HuH-7.5 (cell line): ENCODE data around the gene FGF7.
"Not testable (repeated sequence)": the region's sequence is repeated elsewhere in the genome, so short reads cannot be mapped to it uniquely, and the experiment has no call there.

ENCODE experiments used
- DNase-seq: peaks from one replicate; pipeline ENCODE4 v3.0.0; 2011; ENCODE audit warnings: low spot score

FGF7 gene

DNA sequence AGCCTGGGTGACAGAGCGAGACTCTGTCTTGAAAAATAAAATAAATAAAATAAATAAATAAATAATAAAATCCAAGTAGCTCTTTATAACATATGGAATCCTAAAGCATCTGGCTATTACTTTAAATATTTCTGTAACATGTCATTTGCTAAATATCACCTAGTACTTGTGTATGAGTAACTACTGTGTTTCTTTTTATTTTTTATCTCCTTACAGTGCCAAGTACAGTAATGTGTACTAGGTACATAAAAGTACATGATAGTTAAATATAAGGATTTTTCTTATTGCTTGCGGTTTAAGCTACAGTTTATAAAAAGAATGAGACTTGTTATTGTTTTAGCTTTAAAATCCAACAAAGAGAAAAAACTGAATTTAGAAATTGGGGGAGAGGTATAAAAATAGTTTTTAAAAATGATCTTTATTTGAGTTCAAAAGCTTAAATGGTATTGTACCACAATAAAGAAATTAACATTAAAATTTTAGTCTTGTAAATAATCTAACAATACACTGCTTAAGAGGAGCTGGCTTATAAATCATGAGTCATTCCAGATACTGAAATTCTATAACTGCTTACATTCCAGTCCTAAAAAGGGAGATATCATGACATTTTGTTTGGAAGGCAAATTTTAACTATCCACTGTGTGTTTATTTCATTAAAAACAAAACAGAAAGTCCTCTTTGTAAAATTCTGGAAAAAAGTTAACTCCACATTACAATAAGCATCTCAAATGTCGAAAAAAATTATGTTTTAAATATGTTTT, 73.1 kb downstream of the FGF7 start:
- no peak for DNase-seq

DNA sequence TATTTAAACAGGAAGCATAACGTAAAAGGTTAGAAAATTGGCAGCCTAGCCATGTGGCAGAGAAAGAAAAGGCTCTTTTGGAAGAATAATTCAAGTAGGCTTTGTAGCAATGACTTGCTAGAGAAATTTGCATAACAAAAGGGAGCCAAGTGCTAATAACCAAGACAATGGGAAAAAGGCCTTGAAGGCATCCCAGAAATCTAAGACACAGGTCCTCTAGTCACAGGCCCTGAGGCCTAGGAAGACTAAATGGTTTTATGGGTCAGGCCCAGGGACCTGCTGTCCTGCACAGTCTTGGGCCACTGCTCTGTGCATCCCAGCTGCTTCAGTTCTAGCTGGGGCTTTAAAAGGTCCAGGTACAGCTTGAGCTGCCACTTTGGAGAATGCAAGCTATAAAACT, 78.5 kb downstream of the FGF7 start:
- DNase-seq, result no peak

DNA sequence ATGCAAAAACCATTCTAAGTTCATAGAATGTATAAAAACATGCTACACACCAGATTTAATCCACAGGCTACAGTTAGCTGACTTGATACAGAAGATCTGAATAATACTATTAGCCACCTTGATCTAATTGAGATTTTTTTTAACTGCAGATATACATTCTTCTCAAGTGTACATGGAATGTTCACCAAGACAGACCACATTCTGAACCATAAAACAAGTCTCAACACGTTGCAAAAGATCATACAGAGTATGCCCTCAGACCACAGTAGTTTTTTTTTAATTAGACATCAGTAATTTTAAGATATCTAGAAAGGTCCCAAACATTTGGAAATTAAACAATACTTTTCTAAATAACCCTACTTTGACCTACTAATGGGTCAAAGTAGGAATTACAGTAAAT, 83.3 kb downstream of the FGF7 start:
- DNase-seq, result no peak

DNA sequence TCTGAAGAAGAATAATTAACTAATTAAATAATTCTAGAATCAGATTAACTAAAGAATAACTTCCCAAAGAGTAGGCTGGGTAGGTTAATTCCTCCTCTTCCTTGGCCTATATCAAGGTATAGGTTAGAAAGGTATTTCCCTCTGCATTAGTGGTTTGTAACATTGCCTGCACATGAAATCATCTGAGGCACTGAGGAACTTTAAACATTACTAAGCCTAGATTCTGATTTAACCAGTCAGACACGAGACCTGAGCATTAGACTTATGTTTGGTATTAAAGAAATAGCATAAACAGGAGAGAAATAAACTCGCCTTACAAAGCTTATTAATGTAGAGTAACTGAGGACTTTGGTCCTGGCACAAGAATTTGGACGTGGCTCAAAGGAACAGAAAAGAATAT, 84.2 kb downstream of the FGF7 start:
- DNase-seq, result no peak

DNA sequence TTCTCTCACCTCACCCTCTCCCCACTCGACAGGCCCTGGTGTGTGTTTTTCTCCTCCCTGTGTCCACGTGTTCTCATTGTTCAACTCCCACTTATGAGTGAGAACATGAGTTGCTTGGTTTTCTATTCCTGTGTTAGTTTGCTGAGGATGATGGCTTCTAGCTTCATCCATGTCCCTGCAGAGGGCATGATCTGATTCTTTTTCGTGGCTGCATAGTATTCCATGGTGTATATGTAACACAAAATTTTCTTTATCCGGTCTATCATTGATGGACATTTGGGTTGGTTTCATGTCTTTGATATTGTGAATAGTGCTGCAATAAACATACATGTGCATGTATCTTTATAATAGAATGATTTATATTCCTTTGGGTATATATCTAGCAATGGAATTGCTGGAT, 89.7 kb downstream of the FGF7 start:
- DNase-seq, result not testable (repeated sequence)

DNA sequence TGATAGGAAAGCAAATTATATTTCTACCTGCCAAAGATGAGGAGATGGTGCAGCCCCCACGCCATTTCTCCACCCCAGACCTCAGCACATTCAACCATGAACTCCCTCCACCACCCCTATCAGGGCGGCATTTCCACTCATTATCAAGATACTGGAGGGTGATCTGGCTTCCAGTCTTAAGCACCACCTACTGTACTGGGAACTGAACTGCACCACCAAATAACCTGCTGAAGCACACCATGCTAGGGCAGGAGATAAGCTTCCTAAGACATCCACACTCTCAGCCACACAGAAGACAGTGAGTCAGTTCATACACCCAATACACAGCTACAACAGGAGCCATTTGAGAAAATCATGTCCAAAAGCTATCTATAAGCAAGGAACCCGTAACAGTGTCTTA, 98.8 kb downstream of the FGF7 start:
- no peak for DNase-seq

DNA sequence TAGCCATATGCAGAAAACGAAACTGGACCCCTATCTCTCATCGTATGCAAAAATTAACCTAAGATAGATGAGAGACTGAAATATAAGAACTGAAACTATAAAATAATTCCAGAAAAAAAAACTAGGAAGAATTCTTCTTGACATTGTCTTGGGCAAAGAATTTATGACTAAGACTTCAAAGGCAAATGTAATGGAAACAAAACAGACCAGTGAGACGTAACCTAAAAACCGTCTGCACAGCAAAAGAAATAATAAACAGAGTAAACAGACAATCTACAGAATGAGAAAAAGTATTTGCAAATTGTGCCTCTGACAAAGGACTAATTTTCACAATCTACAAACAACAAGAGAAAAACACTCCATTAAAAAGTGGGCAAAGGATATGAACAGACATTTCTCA, 105.2 kb downstream of the FGF7 start:
- DNase-seq, result no peak

DNA sequence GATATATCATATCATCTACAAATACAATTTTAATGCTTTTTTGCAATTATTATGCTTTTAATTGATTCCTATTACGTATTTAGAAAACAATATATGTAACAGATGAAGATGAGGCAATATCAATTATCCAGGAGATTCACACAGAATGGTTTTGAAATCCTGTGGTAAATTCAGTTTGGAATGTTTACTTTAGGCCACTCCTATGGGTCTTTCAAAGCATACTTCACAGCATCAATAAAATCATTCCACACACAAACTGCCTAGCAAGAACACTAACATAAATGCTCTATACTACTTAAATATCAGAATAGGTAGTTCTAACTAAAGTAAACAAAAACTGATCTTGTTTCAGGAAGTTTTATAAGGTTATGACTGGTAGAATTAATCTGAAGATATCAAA, 107.0 kb downstream of the FGF7 start:
- no peak for DNase-seq
